Motor neuron (in vitro differentiated cells): ENCODE measurements around the gene MFAP3. TPM values are rescaled to one million over a fixed set of nuclear protein-coding genes. Genes with fewer than 3 reads are reported as not detected.

ENCODE experiments used
- ATAC-seq, 8 experiments: fragments of 200-7000 bp; cut with Tn5 transposase; replicated peaks in 6 of 8; 2 replicates each; pipeline ENCODE4 v1.8.0; 2021; ENCODE audit warnings: mild to moderate bottlenecking in 8 of 8, moderate library complexity in 8 of 8
- H3K27ac ChIP-seq, 2 donors: fragments of 250-450 bp; sonication (Bioruptor Pico); 2 replicates each; pipeline ENCODE4 v1.9.0; 2021; ENCODE audit warnings: antibody characterized with exemption in 2 of 2, mild to moderate bottlenecking in 2 of 2, moderate library complexity in 1 of 2
- H3K4me1 ChIP-seq, 2 donors: fragments of 250-450 bp; sonication (Bioruptor Pico); replicated peaks in 1 of 2; 2 replicates each; pipeline ENCODE4 v1.6.1; 2021; ENCODE audit warnings: antibody characterized with exemption in 2 of 2, mild to moderate bottlenecking in 2 of 2, moderate library complexity in 1 of 2
- H3K4me3 ChIP-seq, 5 donors: fragments of 250-450 bp; sonication (Bioruptor Pico); 2 replicates each; pipeline ENCODE4 v1.9.0; 2021; ENCODE audit warnings: antibody characterized with exemption in 5 of 5, mild to moderate bottlenecking in 5 of 5, moderate library complexity in 4 of 5
- WGBS, 10 experiments: fragments of 450-650 bp; shearing (Covaris generic); methylation state at CpG; one replicate each; pipeline ENCODE4 v1.0.0; 2022; 5-methylcytosine and 5-hydroxymethylcytosine counted together
- in situ Hi-C, 9 experiments: fragments of 400-800 bp; cut with MboI; loops; one replicate each; pipeline ENCODE4 v1.15.0; 2021; ENCODE audit warnings: low sequenced_read_pairs in 9 of 9, low pct_unique_long_range_greater_than_20kb in 2 of 9; ENCODE audit not compliant: unreplicated experiment in 9 of 9
- total RNA-seq, 8 experiments: library from RNA; unstranded; fragments of 300-600 nt; gene quantifications; 2 replicates each; pipeline versions ENCODE4 v1.2.3 to v1.2.4, GENCODE V29; 2022

The MFAP3 gene
- total RNA-seq, 8 experiments from 2014 or later, result 31.8 to 102 (median 48.5) TPM

GRCh38 chr5:154078272-154078671, 39.5 kb downstream of the MFAP3 start:
- peak in 5 of 8 experiments; percentile 18 to 75 (median 45) for ATAC-seq
- 0 to 20% (median 0%) methylated on average over 1 of the region's 1 CpG; no CpG with 5 or more reads in 4 of the 10 experiments for WGBS, 10 experiments
- H3K4me1 ChIP-seq, result peaks cover 7 to 14% of the 10 kb centered on the region in 2 donors
- H3K27ac ChIP-seq, result no peak overlapping the region
- in situ Hi-C loops, result loop anchor here in 4 of 9 experiments (10.0 kb wide), 2 partner anchors 107 to 327 kb away; no protein-coding TSS in a partner anchor
- H3K4me3 ChIP-seq, result no peak overlapping the region

- Histone ChIP-seq H3K4me3 (no peak overlapping the region), H3K27ac (no peak overlapping the region), H3K4me1 (peaks cover 24 to 41% of the 10 kb centered on the region in 2 donors)
- in situ Hi-C loops, result loop anchor here in 2 of 9 experiments (10.0 kb wide), 1 partner anchor 84 kb away; no protein-coding TSS in a partner anchor
- no peak for ATAC-seq
- 0 to 100% (median 50%) methylated on average over 1 to 2 of the region's 2 CpGs; no CpG with 5 or more reads in 3 of the 10 experiments for WGBS, 10 experiments
Observed at GRCh38 chr5:154081246-154081645, 42.5 kb downstream of the MFAP3 start.

GRCh38 chr5:154084062-154084639, 45.4 kb downstream of the MFAP3 start:
- peak in 5 of 8 experiments; percentile 51 to 89 (median 57) for ATAC-seq
- WGBS, 10 experiments, result 25 to 100% (median 46%) methylated on average over 2 to 5 of the region's 5 CpGs; no CpG with 5 or more reads in 2 of the 10 experiments
- peaks cover 18 to 31% of the 10 kb centered on the region in 2 donors for H3K4me1 ChIP-seq
- no peak overlapping the region for H3K27ac ChIP-seq
- in situ Hi-C loops, result loop anchor here in 2 of 9 experiments (10.0 kb wide), 1 partner anchor 81 kb away; no protein-coding TSS in a partner anchor
- no peak overlapping the region for H3K4me3 ChIP-seq

GRCh38 chr5:154086146-154086545, 47.4 kb downstream of the MFAP3 start:
- no peak overlapping the region for H3K27ac ChIP-seq
- peaks cover 24 to 31% of the 10 kb centered on the region in 2 donors for H3K4me1 ChIP-seq
- 0 to 72% (median 26%) methylated on average over 1 to 3 of the region's 3 CpGs; no CpG with 5 or more reads in 2 of the 10 experiments for WGBS, 10 experiments
- in situ Hi-C loops, result loop anchor here in 2 of 9 experiments (10.0 kb wide), 1 partner anchor 79 kb away; no protein-coding TSS in a partner anchor
- ATAC-seq, result peak in 1 of 8 experiments; percentile 43
- H3K4me3 ChIP-seq, result no peak overlapping the region

- Histone ChIP-seq H3K4me3 (no peak overlapping the region), H3K4me1 (peaks cover 24 to 31% of the 10 kb centered on the region in 2 donors), H3K27ac (no peak overlapping the region)
- in situ Hi-C loops, result loop anchor here in 2 of 9 experiments (10.0 kb wide), 1 partner anchor 78 kb away; no protein-coding TSS in a partner anchor
- WGBS, 10 experiments, result 0 to 100% (median 76%) methylated on average over 1 to 4 of the region's 4 CpGs; no CpG with 5 or more reads in 4 of the 10 experiments
- ATAC-seq, result peak in 2 of 8 experiments; percentile 71 to 93
Observed at GRCh38 chr5:154086641-154087040, 47.9 kb downstream of the MFAP3 start.

- Histone ChIP-seq H3K4me3 (no peak overlapping the region), H3K27ac (no peak overlapping the region), H3K4me1 (peaks cover 24 to 33% of the 10 kb centered on the region in 2 donors)
- 0 to 80% (median 25%) methylated on average over 1 to 2 of the region's 2 CpGs; no CpG with 5 or more reads in 2 of the 10 experiments for WGBS, 10 experiments
- ATAC-seq, result peak in 3 of 8 experiments; percentile 17 to 77 (median 32)
- in situ Hi-C loops, result loop anchor here in 2 of 9 experiments (10.0 kb wide), 1 partner anchor 78 kb away; no protein-coding TSS in a partner anchor
Observed at GRCh38 chr5:154087260-154087659, 48.5 kb downstream of the MFAP3 start.

GRCh38 chr5:154088801-154089200, 50.0 kb downstream of the MFAP3 start:
- Histone ChIP-seq H3K4me3 (no peak overlapping the region), H3K4me1 (peaks cover 19 to 30% of the 10 kb centered on the region in 2 donors), H3K27ac (no peak overlapping the region)
- no peak for ATAC-seq
- in situ Hi-C loops, result loop anchor here in 2 of 9 experiments (10.0 kb wide), 1 partner anchor 76 kb away; no protein-coding TSS in a partner anchor
- 67 to 100% (median 80%) methylated on average over 1 to 5 of the region's 5 CpGs; no CpG with 5 or more reads in 3 of the 10 experiments for WGBS, 10 experiments

- in situ Hi-C loops, result no loop called here
- H3K27ac ChIP-seq, result no peak overlapping the region
- WGBS, 10 experiments, result 60 to 100% (median 86%) methylated on average over 1 to 5 of the region's 6 CpGs; no CpG with 5 or more reads in 1 of the 10 experiments
- peaks cover 7 to 14% of the 10 kb centered on the region in 2 donors for H3K4me1 ChIP-seq
- peak in 1 of 8 experiments; percentile 25 for ATAC-seq
- H3K4me3 ChIP-seq, result no peak overlapping the region
Observed at GRCh38 chr5:154090656-154091055, 51.9 kb downstream of the MFAP3 start.

GRCh38 chr5:154092356-154093141, 53.8 kb downstream of the MFAP3 start:
- H3K4me1 ChIP-seq, result peaks cover 7 to 15% of the 10 kb centered on the region in 2 donors
- WGBS, 10 experiments, result 15 to 100% (median 62%) methylated on average over 1 to 5 of the region's 5 CpGs
- in situ Hi-C loops, result no loop called here
- H3K27ac ChIP-seq, result no peak overlapping the region
- H3K4me3 ChIP-seq, result no peak overlapping the region
- peak in 5 of 8 experiments; percentile 39 to 80 (median 77) for ATAC-seq

GRCh38 chr5:154093142-154093532, 54.4 kb downstream of the MFAP3 start:
- 0 to 50% (median 27%) methylated on average over 1 to 2 of the region's 2 CpGs; no CpG with 5 or more reads in 5 of the 10 experiments for WGBS, 10 experiments

GRCh38 chr5:154095904-154096303, 57.1 kb downstream of the MFAP3 start:
- no peak overlapping the region for H3K27ac ChIP-seq
- no peak overlapping the region for H3K4me3 ChIP-seq
- H3K4me1 ChIP-seq, result peaks cover 6 to 8% of the 10 kb centered on the region in 2 donors
- peak in 6 of 8 experiments; percentile 19 to 87 (median 46) for ATAC-seq
- 10 to 83% (median 45%) methylated on average over 1 to 7 of the region's 7 CpGs; no CpG with 5 or more reads in 2 of the 10 experiments for WGBS, 10 experiments
- in situ Hi-C loops, result no loop called here

More at GRCh38 chr5:154093142-154093532, 54.4 kb downstream of the MFAP3 start:
- in situ Hi-C loops, result no loop called here
- H3K27ac ChIP-seq, result no peak overlapping the region
- H3K4me1 ChIP-seq, result peaks cover 6 to 15% of the 10 kb centered on the region in 2 donors
- ATAC-seq, result peak in 4 of 8 experiments; percentile 16 to 73 (median 69)
- no peak overlapping the region for H3K4me3 ChIP-seq

- no peak overlapping the region for H3K27ac ChIP-seq
- H3K4me1 ChIP-seq, result peaks cover 6 to 8% of the 10 kb centered on the region in 2 donors
- 50 to 100% (median 78%) methylated on average over 1 to 2 of the region's 2 CpGs; no CpG with 5 or more reads in 2 of the 10 experiments for WGBS, 10 experiments
- in situ Hi-C loops, result no loop called here
- ATAC-seq, result no peak
- no peak overlapping the region for H3K4me3 ChIP-seq
Observed at GRCh38 chr5:154097031-154097430, 58.3 kb downstream of the MFAP3 start.
